Measurements from ENCODE around the gene FOXP1. TPM values are rescaled to one million over a fixed set of nuclear protein-coding genes. Genes with fewer than 3 reads are reported as not detected.

FOXP1 gene
- total RNA-seq, 4 donors from 2014 or later = 49.8 to 157 (median 71.9) TPM

DNA sequence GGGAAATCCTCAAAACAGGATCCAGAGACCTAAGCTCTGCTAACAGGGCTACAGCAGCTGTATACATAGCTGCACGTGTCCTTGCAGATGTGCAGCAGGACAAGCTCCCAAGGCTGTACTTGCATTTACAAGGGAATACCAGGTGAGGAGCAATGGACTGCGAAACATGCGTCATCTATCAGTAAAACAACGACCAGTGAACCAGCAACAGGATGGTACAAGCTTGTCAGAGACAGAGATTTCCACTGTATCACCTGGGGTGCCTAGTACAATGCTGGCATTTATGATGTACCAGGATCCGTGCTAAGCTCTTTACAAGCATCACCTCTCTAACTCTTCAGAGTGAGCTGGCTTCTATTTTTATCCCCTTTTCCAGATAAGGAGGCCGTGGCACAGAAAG, 227.3 kb downstream of the FOXP1 start:
- Histone ChIP-seq H3K27ac (no peak overlapping the region), H3K9me3 (no peaks in the 10 kb centered on the region), H3K4me3 (no peak overlapping the region), H3K4me1 (peaks cover 4% of the 10 kb centered on the region), H3K27me3 (no peaks in the 10 kb centered on the region), H3K36me3 (no peaks in the 10 kb centered on the region)
- WGBS = 77% methylated on average over 6 of the region's 6 CpGs
- TF ChIP-seq EP300 (IDR thresholded peaks at IDR 0.05) (no peak), POLR2AphosphoS5 (IDR thresholded peaks at IDR 0.05) (no peak)
- DNase-seq (ENCODE audit: low spot score in 2 of 2) = no peak

GRCh38 chr3:71355862-71356261, 227.7 kb downstream of the FOXP1 start:
- Histone ChIP-seq H3K27me3 (no peaks in the 10 kb centered on the region), H3K36me3 (no peaks in the 10 kb centered on the region), H3K9me3 (no peaks in the 10 kb centered on the region), H3K4me3 (no peak overlapping the region), H3K4me1 (peaks cover 4% of the 10 kb centered on the region), H3K27ac (no peak overlapping the region)
- TF ChIP-seq POLR2AphosphoS5 (IDR thresholded peaks at IDR 0.05) (no peak), EP300 (IDR thresholded peaks at IDR 0.05) (no peak), POLR2A (IDR thresholded peaks at IDR 0.05) (no peak)
- TF ChIP-seq, protein P1, sequence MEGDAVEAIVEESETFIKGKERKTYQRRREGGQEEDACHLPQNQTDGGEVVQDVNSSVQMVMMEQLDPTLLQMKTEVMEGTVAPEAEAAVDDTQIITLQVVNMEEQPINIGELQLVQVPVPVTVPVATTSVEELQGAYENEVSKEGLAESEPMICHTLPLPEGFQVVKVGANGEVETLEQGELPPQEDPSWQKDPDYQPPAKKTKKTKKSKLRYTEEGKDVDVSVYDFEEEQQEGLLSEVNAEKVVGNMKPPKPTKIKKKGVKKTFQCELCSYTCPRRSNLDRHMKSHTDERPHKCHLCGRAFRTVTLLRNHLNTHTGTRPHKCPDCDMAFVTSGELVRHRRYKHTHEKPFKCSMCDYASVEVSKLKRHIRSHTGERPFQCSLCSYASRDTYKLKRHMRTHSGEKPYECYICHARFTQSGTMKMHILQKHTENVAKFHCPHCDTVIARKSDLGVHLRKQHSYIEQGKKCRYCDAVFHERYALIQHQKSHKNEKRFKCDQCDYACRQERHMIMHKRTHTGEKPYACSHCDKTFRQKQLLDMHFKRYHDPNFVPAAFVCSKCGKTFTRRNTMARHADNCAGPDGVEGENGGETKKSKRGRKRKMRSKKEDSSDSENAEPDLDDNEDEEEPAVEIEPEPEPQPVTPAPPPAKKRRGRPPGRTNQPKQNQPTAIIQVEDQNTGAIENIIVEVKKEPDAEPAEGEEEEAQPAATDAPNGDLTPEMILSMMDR (IDR thresholded peaks at IDR 0.05) = no peak
- WGBS = 85% methylated on average over 7 of the region's 7 CpGs
- DNase-seq (ENCODE audit: low spot score in 2 of 2) = no peak

DNA sequence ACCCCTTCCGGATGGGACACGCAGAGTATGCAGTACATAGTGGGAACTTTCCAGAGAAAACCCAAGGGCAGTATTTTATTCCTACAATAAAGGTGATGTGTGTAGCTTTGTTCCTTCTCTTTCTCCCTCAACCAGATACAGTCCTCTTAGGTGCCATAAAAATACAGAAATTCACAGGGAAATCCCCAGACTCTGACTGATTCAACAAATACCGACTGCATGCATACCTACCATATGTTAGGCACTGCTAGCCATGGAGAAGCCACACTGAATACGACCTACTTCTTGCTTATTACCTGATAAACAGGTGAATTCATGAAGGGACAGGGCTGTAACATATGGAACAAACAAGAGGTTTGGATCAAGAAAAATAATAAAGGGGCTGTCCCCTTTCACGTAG, 228.5 kb downstream of the FOXP1 start:
- H3K36me3 ChIP-seq = no peaks in the 10 kb centered on the region
- TF ChIP-seq EP300 (IDR thresholded peaks at IDR 0.05) = no peak
- no peak for TF ChIP-seq POLR2AphosphoS5 (IDR thresholded peaks at IDR 0.05)
- TF ChIP-seq, protein P1 (IDR thresholded peaks at IDR 0.05) = no peak
- TF ChIP-seq POLR2A (IDR thresholded peaks at IDR 0.05) = no peak
- WGBS = 94% methylated on average over 5 of the region's 5 CpGs

DNA sequence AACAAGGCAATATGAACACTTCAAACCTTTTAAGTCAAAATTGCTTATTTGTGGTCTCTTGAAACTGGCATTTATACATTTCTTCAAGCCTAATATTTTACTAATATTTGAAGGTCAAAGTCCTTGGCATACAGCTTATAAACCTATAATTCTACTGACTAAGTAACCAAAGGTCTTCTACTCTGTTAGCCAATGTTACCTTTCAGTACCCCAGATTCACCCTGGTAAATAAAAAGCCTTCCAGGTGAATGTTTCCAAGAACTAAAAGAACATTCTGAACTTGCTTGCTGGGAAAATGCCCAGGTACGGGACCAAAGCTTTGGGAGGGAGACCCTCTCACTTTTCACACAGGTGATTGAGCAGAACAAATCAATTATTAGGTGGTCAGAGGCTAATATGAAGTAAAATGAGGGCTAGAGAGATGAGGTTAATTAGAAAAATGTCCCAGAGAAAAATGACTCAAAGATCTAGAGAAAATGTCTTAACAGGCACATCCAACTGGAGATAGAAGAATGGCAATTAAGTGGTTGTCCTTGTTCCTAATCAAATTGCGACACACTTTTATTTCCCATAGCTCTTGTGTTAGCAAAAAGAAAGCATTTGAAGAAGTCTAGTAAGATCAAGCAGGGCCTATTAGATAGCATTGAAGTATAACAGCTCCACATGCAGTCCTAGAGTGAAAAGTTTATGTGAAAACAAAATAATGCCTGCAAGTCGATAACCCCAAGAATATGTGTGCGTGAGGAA, 232.0 kb downstream of the FOXP1 start:
- 95% methylated on average over 4 of the region's 4 CpGs for WGBS
- TF ChIP-seq POLR2AphosphoS5 (IDR thresholded peaks at IDR 0.05) (no peak), EP300 (IDR thresholded peaks at IDR 0.05) (no peak), POLR2A (IDR thresholded peaks at IDR 0.05) (no peak)
- TF ChIP-seq, protein P1 (IDR thresholded peaks at IDR 0.05) = no peak
- H3K4me3 ChIP-seq = no peak overlapping the region
- peaks cover 4% of the 10 kb centered on the region for H3K4me1 ChIP-seq
- no peaks in the 10 kb centered on the region for H3K36me3 ChIP-seq
- no peak for DNase-seq (ENCODE audit: low spot score in 2 of 2)
- H3K27me3 ChIP-seq = no peaks in the 10 kb centered on the region
- no peaks in the 10 kb centered on the region for H3K9me3 ChIP-seq
- H3K27ac ChIP-seq = peak overlapping the region; percentile 8

More for the DNA sequence above, 228.5 kb downstream of the FOXP1 start:
- H3K4me1 ChIP-seq = peaks cover 4% of the 10 kb centered on the region
- no peaks in the 10 kb centered on the region for H3K9me3 ChIP-seq
- H3K27me3 ChIP-seq = no peaks in the 10 kb centered on the region
- DNase-seq (ENCODE audit: low spot score in 2 of 2) = no peak
- no peak overlapping the region for H3K27ac ChIP-seq
- no peak overlapping the region for H3K4me3 ChIP-seq

- TF ChIP-seq, protein P1 (IDR thresholded peaks at IDR 0.05) = no peak
- TF ChIP-seq EP300 (IDR thresholded peaks at IDR 0.05) = no peak
- no peak for DNase-seq (ENCODE audit: low spot score in 2 of 2)
- Histone ChIP-seq H3K27ac (peak overlapping the region; percentile 8), H3K4me1 (peaks cover 4% of the 10 kb centered on the region), H3K27me3 (no peaks in the 10 kb centered on the region), H3K9me3 (no peaks in the 10 kb centered on the region), H3K36me3 (no peaks in the 10 kb centered on the region), H3K4me3 (no peak overlapping the region)
- WGBS = 95% methylated on average over 4 of the region's 4 CpGs
These were observed 232.5 kb downstream of the FOXP1 start for GRCh38 chr3:71350998-71351397.
